ENCODE measurements around the gene WNT11.

- TF ChIP-seq, protein P1, sequence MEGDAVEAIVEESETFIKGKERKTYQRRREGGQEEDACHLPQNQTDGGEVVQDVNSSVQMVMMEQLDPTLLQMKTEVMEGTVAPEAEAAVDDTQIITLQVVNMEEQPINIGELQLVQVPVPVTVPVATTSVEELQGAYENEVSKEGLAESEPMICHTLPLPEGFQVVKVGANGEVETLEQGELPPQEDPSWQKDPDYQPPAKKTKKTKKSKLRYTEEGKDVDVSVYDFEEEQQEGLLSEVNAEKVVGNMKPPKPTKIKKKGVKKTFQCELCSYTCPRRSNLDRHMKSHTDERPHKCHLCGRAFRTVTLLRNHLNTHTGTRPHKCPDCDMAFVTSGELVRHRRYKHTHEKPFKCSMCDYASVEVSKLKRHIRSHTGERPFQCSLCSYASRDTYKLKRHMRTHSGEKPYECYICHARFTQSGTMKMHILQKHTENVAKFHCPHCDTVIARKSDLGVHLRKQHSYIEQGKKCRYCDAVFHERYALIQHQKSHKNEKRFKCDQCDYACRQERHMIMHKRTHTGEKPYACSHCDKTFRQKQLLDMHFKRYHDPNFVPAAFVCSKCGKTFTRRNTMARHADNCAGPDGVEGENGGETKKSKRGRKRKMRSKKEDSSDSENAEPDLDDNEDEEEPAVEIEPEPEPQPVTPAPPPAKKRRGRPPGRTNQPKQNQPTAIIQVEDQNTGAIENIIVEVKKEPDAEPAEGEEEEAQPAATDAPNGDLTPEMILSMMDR (IDR thresholded peaks at IDR 0.05) = no peak
- no peak for TF ChIP-seq ZFX (IDR thresholded peaks at IDR 0.05; ENCODE audit: borderline replicate concordance)
These were observed 17.4 kb downstream of the WNT11 start for GRCh38 chr11:76188873-76189272.
